Esophagus squamous epithelium (tissue), 5 donors: Measurements from ENCODE around the gene SKIDA1. TPM values are rescaled to one million over a fixed set of nuclear protein-coding genes. Genes with fewer than 3 reads are reported as not detected.
A peak's percentile ranks its signal among the peaks of the same experiment; 100 is the strongest.

Experiments
- DNase-seq: peaks from one replicate; lab custom pipeline; 2025; lab: John Stamatoyannopoulos, UW
- H3K27ac ChIP-seq, 4 donors: fragments of 200-600 bp; sonication (generic); one replicate each; pipeline ENCODE4 v1.5.1; 2016 to 2019; ENCODE audit warnings: mild to moderate bottlenecking in 1 of 4
- H3K27me3 ChIP-seq, 4 donors: fragments of 200-600 bp; sonication (generic); 1 replicate in 3 of 4; 2 replicates in 1 of 4; pipeline versions ENCODE4 v1.5.1 to v1.6.0; 2017 to 2021; ENCODE audit warnings: antibody characterized with exemption in 1 of 4
- H3K36me3 ChIP-seq, 3 donors: fragments of 200-600 bp; sonication (generic); one replicate each; pipeline ENCODE4 v1.5.1; 2016 to 2019
- H3K4me1 ChIP-seq, 3 donors: fragments of 200-600 bp; sonication (generic); one replicate each; pipeline ENCODE4 v1.5.1; 2017 to 2019
- H3K4me3 ChIP-seq, 4 donors: fragments of 200-600 bp; sonication (generic); 1 replicate in 3 of 4; 2 replicates in 1 of 4; pipeline ENCODE4 v1.5.1; 2016 to 2019; ENCODE audit warnings: mild to moderate bottlenecking in 2 of 4, moderate library complexity in 1 of 4
- H3K9me3 ChIP-seq, 3 donors: fragments of 200-600 bp; sonication (generic); one replicate each; pipeline ENCODE4 v1.5.1; 2016 to 2019
- POLR2A ChIP-seq, 4 donors: fragments of 450-650 bp; IDR thresholded peaks; one replicate each; pipeline ENCODE4 v1.6.1; 2017; ENCODE audit warnings: antibody characterized with exemption in 4 of 4, mild to moderate bottlenecking in 4 of 4, moderate library complexity in 3 of 4
- WGBS, 2 donors: methylation state at CpG; one replicate each; pipeline ENCODE4 v1.1.5; 2018; 5-methylcytosine and 5-hydroxymethylcytosine counted together
- intact Hi-C: fragments of 100-400 bp; cut with DNase I; formaldehyde crosslinking; loops from one replicate; pipeline ENCODE4 v1.15.0; 2022
- total RNA-seq, 4 donors: library from RNA; depleted of rRNA; stranded (reverse); fragments of >200 nt; gene quantifications; one replicate each; pipeline ENCODE4 v1.1.0, GENCODE V29; 2016
- TF ChIP-seq, protein P1 (sequence below), 6 experiments: fragments of 450-650 bp in 4 of 6; fragments of 200-600 bp in 2 of 6; sonication (generic) in 2 of 6; IDR thresholded peaks; one replicate each; pipeline ENCODE4 v1.5.1; 2016 to 2019; ENCODE audit warnings: antibody characterized with exemption in 6 of 6, mild to moderate bottlenecking in 4 of 6, moderate library complexity in 4 of 6
- donor health status: DM: yes; HTN: yes; CAD: no.

Gene SKIDA1
- total RNA-seq, 4 donors from 2014 or later: 0.53 to 0.57 (median 0.57) TPM; not detected in 1

DNA sequence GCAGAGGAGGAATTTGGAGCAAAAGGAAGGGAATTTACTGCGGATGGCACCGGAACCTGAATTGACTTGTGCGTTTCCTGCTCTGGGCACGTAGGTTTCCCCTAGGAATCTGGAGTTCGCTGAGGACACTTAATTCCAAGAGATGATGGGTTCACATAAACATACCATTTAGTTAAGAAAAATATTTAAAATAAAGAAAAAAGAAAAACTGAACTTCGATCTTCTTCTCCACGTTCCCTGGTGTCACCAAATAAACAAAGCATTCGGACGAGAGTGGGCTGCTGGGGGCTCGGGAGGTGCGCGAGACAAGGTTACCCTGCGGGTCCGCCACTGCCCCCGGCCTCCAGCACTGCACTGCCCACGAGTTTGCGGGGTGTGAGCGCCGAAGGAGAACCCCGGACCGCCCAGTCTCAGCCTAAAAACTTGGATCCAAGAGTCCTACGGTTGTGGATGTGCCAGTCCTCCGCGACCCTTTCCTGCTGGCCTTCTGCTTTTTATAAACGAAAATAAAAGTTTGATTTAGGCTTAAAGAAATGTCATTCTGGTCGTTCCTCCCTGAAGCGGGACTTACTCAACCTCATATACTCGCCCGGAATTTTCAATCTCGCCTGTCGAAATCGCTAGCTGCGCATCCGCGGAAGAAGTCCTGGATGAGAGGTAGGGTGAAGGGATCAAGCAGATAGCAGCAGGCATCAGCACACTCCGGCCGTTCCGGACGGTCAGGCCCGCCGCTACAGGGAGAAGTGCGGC, 30.3 kb downstream of the SKIDA1 start:
- WGBS, 2 donors: 1% methylated on average over 31 to 39 of the region's 42 CpGs
- no peaks in the 10 kb centered on the region for H3K36me3 ChIP-seq
- DNase-seq: no peak
- H3K27me3 ChIP-seq: peaks cover 0 to 33% (median 0%) of the 10 kb centered on the region in 4 donors
- peak overlapping the region; percentile 63 to 79 (median 73) for H3K27ac ChIP-seq
- intact Hi-C loops: loop anchor here (10.0 kb wide), 1 partner anchor 220 kb away; no protein-coding TSS in a partner anchor
- no peaks in the 10 kb centered on the region for H3K9me3 ChIP-seq
- peaks cover 8 to 34% (median 8%) of the 10 kb centered on the region in 3 donors for H3K4me1 ChIP-seq
- TF ChIP-seq, protein P1, sequence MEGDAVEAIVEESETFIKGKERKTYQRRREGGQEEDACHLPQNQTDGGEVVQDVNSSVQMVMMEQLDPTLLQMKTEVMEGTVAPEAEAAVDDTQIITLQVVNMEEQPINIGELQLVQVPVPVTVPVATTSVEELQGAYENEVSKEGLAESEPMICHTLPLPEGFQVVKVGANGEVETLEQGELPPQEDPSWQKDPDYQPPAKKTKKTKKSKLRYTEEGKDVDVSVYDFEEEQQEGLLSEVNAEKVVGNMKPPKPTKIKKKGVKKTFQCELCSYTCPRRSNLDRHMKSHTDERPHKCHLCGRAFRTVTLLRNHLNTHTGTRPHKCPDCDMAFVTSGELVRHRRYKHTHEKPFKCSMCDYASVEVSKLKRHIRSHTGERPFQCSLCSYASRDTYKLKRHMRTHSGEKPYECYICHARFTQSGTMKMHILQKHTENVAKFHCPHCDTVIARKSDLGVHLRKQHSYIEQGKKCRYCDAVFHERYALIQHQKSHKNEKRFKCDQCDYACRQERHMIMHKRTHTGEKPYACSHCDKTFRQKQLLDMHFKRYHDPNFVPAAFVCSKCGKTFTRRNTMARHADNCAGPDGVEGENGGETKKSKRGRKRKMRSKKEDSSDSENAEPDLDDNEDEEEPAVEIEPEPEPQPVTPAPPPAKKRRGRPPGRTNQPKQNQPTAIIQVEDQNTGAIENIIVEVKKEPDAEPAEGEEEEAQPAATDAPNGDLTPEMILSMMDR (IDR thresholded peaks at IDR 0.05): no peak
- no peak for TF ChIP-seq POLR2A (IDR thresholded peaks at IDR 0.05)
- H3K4me3 ChIP-seq: peak overlapping the region; percentile 54 to 80 (median 76)

GRCh38 chr10:21494191-21495001, 31.1 kb downstream of the SKIDA1 start:
- peaks cover 8 to 29% (median 8%) of the 10 kb centered on the region in 3 donors for H3K4me1 ChIP-seq
- peak overlapping the region; percentile 50 to 79 (median 62) for H3K27ac ChIP-seq
- WGBS, 2 donors: 4 to 21% methylated on average over 8 to 17 of the region's 66 CpGs
- H3K4me3 ChIP-seq: peak overlapping the region; percentile 54 to 80 (median 76)
- TF ChIP-seq, protein P1 (IDR thresholded peaks at IDR 0.05): no peak
- TF ChIP-seq POLR2A (IDR thresholded peaks at IDR 0.05): no peak
- no peak for DNase-seq
- intact Hi-C loops: loop anchor here (10.0 kb wide), 1 partner anchor 220 kb away; no protein-coding TSS in a partner anchor
- no peaks in the 10 kb centered on the region for H3K36me3 ChIP-seq
- no peaks in the 10 kb centered on the region for H3K9me3 ChIP-seq
- H3K27me3 ChIP-seq: peaks cover 0 to 25% (median 0%) of the 10 kb centered on the region in 4 donors

- TF ChIP-seq POLR2A (IDR thresholded peaks at IDR 0.05): no peak
- TF ChIP-seq, protein P1 (IDR thresholded peaks at IDR 0.05): no peak
- Histone ChIP-seq H3K4me1 (peaks cover 8 to 29% (median 8%) of the 10 kb centered on the region in 3 donors), H3K4me3 (peak overlapping the region in 2 of 4 donors; percentile 75 to 80), H3K36me3 (no peaks in the 10 kb centered on the region), H3K9me3 (no peaks in the 10 kb centered on the region), H3K27me3 (peaks cover 0 to 19% (median 0%) of the 10 kb centered on the region in 4 donors), H3K27ac (peak overlapping the region in 1 of 4 donors; percentile 53)
- 78 to 82% methylated on average over 6 of the region's 9 CpGs for WGBS, 2 donors
- intact Hi-C loops: loop anchor here (10.0 kb wide), 1 partner anchor 219 kb away; no protein-coding TSS in a partner anchor
- no peak for DNase-seq
Measured at GRCh38 chr10:21493784-21494183, 31.7 kb downstream of the SKIDA1 start.

DNA sequence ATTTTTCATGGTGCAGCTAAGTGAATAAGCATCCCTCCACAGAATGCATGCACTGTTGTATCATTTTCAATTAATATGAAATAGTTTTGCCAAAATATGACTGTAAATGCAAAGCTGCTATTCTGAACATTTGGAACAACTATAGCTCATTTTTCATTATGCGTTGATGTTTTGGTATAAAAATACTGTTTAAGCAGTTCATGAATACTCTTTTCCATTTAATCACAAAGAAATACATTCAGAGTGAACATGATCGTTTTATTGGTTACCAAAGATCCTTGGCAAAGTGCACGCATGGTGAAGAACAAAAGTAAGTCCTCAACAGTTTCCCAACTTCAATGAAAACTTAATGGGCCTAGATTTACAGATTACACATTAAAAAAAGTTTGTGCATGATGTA, 33.1 kb downstream of the SKIDA1 start:
- Histone ChIP-seq H3K27me3 (peaks cover 0 to 19% (median 0%) of the 10 kb centered on the region in 4 donors), H3K4me1 (peaks cover 5 to 26% (median 8%) of the 10 kb centered on the region in 3 donors), H3K9me3 (no peaks in the 10 kb centered on the region), H3K36me3 (no peaks in the 10 kb centered on the region), H3K27ac (no peak overlapping the region), H3K4me3 (no peak overlapping the region)
- no peak for TF ChIP-seq POLR2A (IDR thresholded peaks at IDR 0.05)
- TF ChIP-seq, protein P1 (IDR thresholded peaks at IDR 0.05): no peak
- intact Hi-C loops: loop anchor here (10.0 kb wide), 1 partner anchor 218 kb away; no protein-coding TSS in a partner anchor
- no peak for DNase-seq
- WGBS, 2 donors: 69 to 73% methylated on average over 3 of the region's 3 CpGs
